CD14-positive monocyte (primary cell): ENCODE data around the gene TNS4. TPM values are rescaled to one million over a fixed set of nuclear protein-coding genes. Genes with fewer than 3 reads are reported as not detected.

Source experiments
- DNase-seq, 3 donors: peaks; one replicate each; pipeline ENCODE4 v3.0.0-alpha.2; 2011 to 2022
- H2AFZ ChIP-seq: 2 replicates; pipeline ENCODE4 v1.6.0; 2012; ENCODE audit warnings: mild to moderate bottlenecking, low read depth, low read length, inconsistent platforms; ENCODE audit not compliant: insufficient read depth, poor library complexity, severe bottlenecking
- H3K27ac ChIP-seq, 2 donors: 1 replicate in 1 of 2; 2 replicates in 1 of 2; pipeline ENCODE4 v1.5.1; 2012 to 2013; ENCODE audit warnings: low read length in 2 of 2, control low read depth in 1 of 2, inconsistent platforms in 1 of 2, low read depth in 1 of 2, mild to moderate bottlenecking in 1 of 2
- H3K27me3 ChIP-seq, 2 donors: one replicate each; pipeline versions ENCODE4 v1.6.0 to v1.6.1; 2011 to 2013; ENCODE audit warnings: low read length in 2 of 2; ENCODE audit not compliant: control insufficient read depth in 2 of 2, insufficient read depth in 2 of 2
- H3K36me3 ChIP-seq, 2 donors: replicated peaks in 1 of 2; 1 replicate in 1 of 2; 2 replicates in 1 of 2; pipeline versions ENCODE4 v1.5.1 to v1.6.1; 2012 to 2013; ENCODE audit warnings: low read length in 2 of 2, control low read depth in 1 of 2, inconsistent platforms in 1 of 2, mild to moderate bottlenecking in 1 of 2; ENCODE audit not compliant: insufficient read depth in 2 of 2, control insufficient read depth in 1 of 2
- H3K4me1 ChIP-seq, 2 donors: 1 replicate in 1 of 2; 2 replicates in 1 of 2; pipeline versions ENCODE4 v1.5.1 to v1.6.1; 2012 to 2013; ENCODE audit warnings: low read length in 2 of 2, control low read depth in 1 of 2, inconsistent platforms in 1 of 2, mild to moderate bottlenecking in 1 of 2, moderate library complexity in 1 of 2; ENCODE audit not compliant: insufficient read depth in 2 of 2, control insufficient read depth in 1 of 2
- H3K4me2 ChIP-seq: replicated peaks from 2 replicates; pipeline ENCODE3; 2012; ENCODE audit warnings: low read length, moderate library complexity, mild to moderate bottlenecking; ENCODE audit not compliant: poor library complexity, severe bottlenecking; ENCODE audit errors: extremely low read depth
- H3K4me3 ChIP-seq, 3 experiments: fragments of 200-600 bp in 1 of 3; sonication (generic) in 1 of 3; replicated peaks in 1 of 3; 1 replicate in 2 of 3; 2 replicates in 1 of 3; pipeline ENCODE4 v1.5.1; 2011 to 2013; ENCODE audit warnings: low read length in 3 of 3, mild to moderate bottlenecking in 3 of 3, control low read depth in 2 of 3, low read depth in 2 of 3, inconsistent platforms in 1 of 3, moderate library complexity in 1 of 3
- H3K79me2 ChIP-seq: 2 replicates; pipeline ENCODE4 v1.6.0; 2012; ENCODE audit warnings: mild to moderate bottlenecking, control low read depth, inconsistent platforms, low read length, moderate library complexity; ENCODE audit not compliant: insufficient read depth
- H3K9ac ChIP-seq: 2 replicates; pipeline ENCODE4 v1.6.0; 2017; ENCODE audit warnings: low read length, mild to moderate bottlenecking; ENCODE audit not compliant: insufficient read depth, poor library complexity, severe bottlenecking
- H3K9me3 ChIP-seq, 2 donors: replicated peaks in 1 of 2; 1 replicate in 1 of 2; 2 replicates in 1 of 2; pipeline versions ENCODE4 v1.5.1 to v1.6.1; 2012 to 2013; ENCODE audit warnings: low read length in 2 of 2, control low read depth in 1 of 2; ENCODE audit not compliant: control insufficient read depth in 1 of 2, insufficient read depth in 1 of 2
- H4K20me1 ChIP-seq: 2 replicates; pipeline ENCODE4 v1.6.0; 2012; ENCODE audit warnings: mild to moderate bottlenecking, low read length, control low read depth, moderate library complexity; ENCODE audit not compliant: insufficient read depth
- H3K27ac Mint-ChIP-seq, 7 donors: one replicate each; pipeline ENCODE4 v1.8.0; 2020; ENCODE audit warnings: mild to moderate bottlenecking in 7 of 7, mixed read lengths in 7 of 7, moderate library complexity in 6 of 7, inconsistent platforms in 2 of 7
- H3K27me3 Mint-ChIP-seq, 3 donors: one replicate each; pipeline ENCODE4 v1.8.0; 2021 to 2022; ENCODE audit warnings: low read depth in 3 of 3, mild to moderate bottlenecking in 3 of 3, mixed read lengths in 3 of 3, moderate library complexity in 3 of 3, inconsistent platforms in 1 of 3
- H3K36me3 Mint-ChIP-seq, 2 donors: one replicate each; pipeline ENCODE4 v1.8.0; 2020; ENCODE audit warnings: mixed read lengths in 2 of 2, inconsistent platforms in 1 of 2, mild to moderate bottlenecking in 1 of 2
- H3K4me1 Mint-ChIP-seq: one replicate; pipeline ENCODE4 v1.8.0; 2020; ENCODE audit warnings: mild to moderate bottlenecking, mixed read lengths
- H3K4me3 Mint-ChIP-seq, 2 donors: one replicate each; pipeline ENCODE4 v1.8.0; 2020; ENCODE audit warnings: mild to moderate bottlenecking in 2 of 2, mixed read lengths in 2 of 2, moderate library complexity in 1 of 2
- H3K9me3 Mint-ChIP-seq, 7 donors: one replicate each; pipeline ENCODE4 v1.8.0; 2020 to 2022; ENCODE audit warnings: mixed read lengths in 7 of 7, mild to moderate bottlenecking in 6 of 7, moderate library complexity in 6 of 7, inconsistent platforms in 2 of 7
- CTCF ChIP-seq: fragments of 200-600 bp; IDR thresholded peaks from one replicate; pipeline ENCODE4 v1.8.0; 2022; ENCODE audit warnings: antibody characterized with exemption, mild to moderate bottlenecking
- WGBS: methylation state at CpG from one replicate; pipeline ENCODE4 v1.1.5; 2013; ENCODE audit warnings: missing lambda C conversion rate; ENCODE audit not compliant: insufficient coverage; 5-methylcytosine and 5-hydroxymethylcytosine counted together
- intact Hi-C, 2 donors: fragments of 100-400 bp; cut with micrococcal nuclease; formaldehyde crosslinking; loops; one replicate each; pipeline versions ENCODE4 v1.15.0 to v1.15.1; 2023
- polyA plus RNA-seq, 3 donors: library from polyadenylated mRNA; depleted of rRNA in 1 of 3; unstranded in 2 of 3; stranded (reverse) in 1 of 3; fragments of 300-500 nt in 2 of 3; fragments of >200 nt in 1 of 3; fragmentation: Illumina TruSeq in 2 of 3; gene quantifications; 1 replicate in 2 of 3; 2 replicates in 1 of 3; pipeline ENCODE4 v1.2.3, GENCODE V29; 2012 to 2021

Gene TNS4
- polyA plus RNA-seq, 3 donors: not detected

GRCh38 chr17:40534371-40535189, 33.2 kb upstream of the TNS4 start:
- Histone ChIP-seq H3K4me2 (no peak overlapping the region), H4K20me1 (no peaks in the 10 kb centered on the region), H2AFZ (no peak overlapping the region), H3K36me3 (no peaks in the 10 kb centered on the region), H3K79me2 (no peaks in the 10 kb centered on the region), H3K9ac (no peak overlapping the region), H3K27me3 (no peaks in the 10 kb centered on the region), H3K9me3 (no peaks in the 10 kb centered on the region), H3K4me1 (peaks cover 0 to 8% of the 10 kb centered on the region in 2 donors), H3K27ac (no peak overlapping the region), H3K4me3 (no peak overlapping the region)
- no peak for DNase-seq
- Mint-ChIP-seq H3K27me3 (peaks cover 4 to 17% (median 11%) of the 10 kb centered on the region in 3 donors), H3K27ac (peak overlapping the region in 2 of 7 donors; percentile 2 to 18), H3K4me3 (peak overlapping the region in 1 of 2 donors; percentile 7), H3K36me3 (no peaks in the 10 kb centered on the region), H3K9me3 (peaks cover 0 to 2% (median 0%) of the 10 kb centered on the region in 7 donors), H3K4me1 (peaks cover 15% of the 10 kb centered on the region)
- WGBS: no CpG with 5 or more reads among the region's 11 CpGs
- no peak for TF ChIP-seq CTCF
- intact Hi-C loops: loop anchor here (5.0 to 10.0 kb wide), 6 partner anchors 92 to 232 kb away; partner anchors contain the start of genes GJD3 (in 1 of the 2), IGFBP4 (in 1 of the 2) and RARA (in 1 of the 2)

- H3K4me2 ChIP-seq: peak overlapping the region; percentile 18
- 90% methylated on average over 2 of the region's 4 CpGs for WGBS
- H3K36me3 ChIP-seq: no peaks in the 10 kb centered on the region
- TF ChIP-seq CTCF: no peak
- Mint-ChIP-seq H3K27me3 (peaks cover 2 to 21% (median 13%) of the 10 kb centered on the region in 3 donors), H3K4me1 (peaks cover 15% of the 10 kb centered on the region), H3K27ac (peak overlapping the region in 5 of 7 donors; percentile 31 to 74 (median 38)), H3K9me3 (peaks cover 0 to 2% (median 0%) of the 10 kb centered on the region in 7 donors), H3K4me3 (peak overlapping the region in 1 of 2 donors; percentile 26), H3K36me3 (no peaks in the 10 kb centered on the region)
- H4K20me1 ChIP-seq: no peaks in the 10 kb centered on the region
- H3K9ac ChIP-seq: no peak overlapping the region
- no peak overlapping the region for H3K4me3 ChIP-seq
- H3K4me1 ChIP-seq: peaks cover 0 to 8% of the 10 kb centered on the region in 2 donors
- intact Hi-C loops: loop anchor here (5.0 to 10.0 kb wide), 6 partner anchors 92 to 232 kb away; partner anchors contain the start of genes GJD3 (in 1 of the 2), IGFBP4 (in 1 of the 2) and RARA (in 1 of the 2)
- H3K27ac ChIP-seq: no peak overlapping the region
- DNase-seq: no peak
- H3K27me3 ChIP-seq: no peaks in the 10 kb centered on the region
- H3K9me3 ChIP-seq: no peaks in the 10 kb centered on the region
- no peaks in the 10 kb centered on the region for H3K79me2 ChIP-seq
- no peak overlapping the region for H2AFZ ChIP-seq
Measured at GRCh38 chr17:40533896-40534295, 32.5 kb upstream of the TNS4 start.
